ENCODE results near the gene LPP.

The LPP gene

DNA sequence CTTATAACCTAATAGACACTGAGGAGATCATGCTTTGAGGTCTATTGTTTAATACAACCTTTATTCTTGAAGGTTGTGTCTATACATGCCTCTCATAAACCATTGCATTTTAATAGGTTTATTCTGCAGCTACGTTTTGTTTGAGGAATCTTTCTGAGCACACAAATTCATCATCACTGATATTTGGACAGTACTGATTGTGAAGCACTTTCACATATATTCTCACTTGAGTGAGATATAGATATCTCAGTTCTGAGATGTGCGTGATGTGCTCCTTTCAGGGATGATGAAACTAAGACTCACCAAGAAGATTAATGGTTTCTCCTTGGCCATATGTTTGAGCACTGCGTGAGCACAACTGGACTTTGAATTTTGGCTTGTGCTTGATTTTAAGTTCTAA, 374.4 kb downstream of the LPP start:
- no peak overlapping the region for H3K4me2 ChIP-seq (ENCODE audit: low read depth, low read length)
- H3K9me2 ChIP-seq (replicated peaks; ENCODE audit: insufficient read depth, low read length): no peaks in the 10 kb centered on the region
- no peaks in the 10 kb centered on the region for H3K36me3 ChIP-seq (replicated peaks; ENCODE audit: insufficient read depth, low read length)
- no peak overlapping the region for H2AFZ ChIP-seq (ENCODE audit: low read length)
- no peaks in the 10 kb centered on the region for H3K4me1 ChIP-seq (ENCODE audit: low read length)
- TF ChIP-seq, protein P1, sequence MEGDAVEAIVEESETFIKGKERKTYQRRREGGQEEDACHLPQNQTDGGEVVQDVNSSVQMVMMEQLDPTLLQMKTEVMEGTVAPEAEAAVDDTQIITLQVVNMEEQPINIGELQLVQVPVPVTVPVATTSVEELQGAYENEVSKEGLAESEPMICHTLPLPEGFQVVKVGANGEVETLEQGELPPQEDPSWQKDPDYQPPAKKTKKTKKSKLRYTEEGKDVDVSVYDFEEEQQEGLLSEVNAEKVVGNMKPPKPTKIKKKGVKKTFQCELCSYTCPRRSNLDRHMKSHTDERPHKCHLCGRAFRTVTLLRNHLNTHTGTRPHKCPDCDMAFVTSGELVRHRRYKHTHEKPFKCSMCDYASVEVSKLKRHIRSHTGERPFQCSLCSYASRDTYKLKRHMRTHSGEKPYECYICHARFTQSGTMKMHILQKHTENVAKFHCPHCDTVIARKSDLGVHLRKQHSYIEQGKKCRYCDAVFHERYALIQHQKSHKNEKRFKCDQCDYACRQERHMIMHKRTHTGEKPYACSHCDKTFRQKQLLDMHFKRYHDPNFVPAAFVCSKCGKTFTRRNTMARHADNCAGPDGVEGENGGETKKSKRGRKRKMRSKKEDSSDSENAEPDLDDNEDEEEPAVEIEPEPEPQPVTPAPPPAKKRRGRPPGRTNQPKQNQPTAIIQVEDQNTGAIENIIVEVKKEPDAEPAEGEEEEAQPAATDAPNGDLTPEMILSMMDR (IDR thresholded peaks at IDR 0.05; ENCODE audit: low read length): no peak
- TF ChIP-seq EZH2 (optimal IDR thresholded peaks at IDR 0.05; ENCODE audit: low read depth, low read length) (no peak), EZH2phosphoT487 (IDR thresholded peaks at IDR 0.05; ENCODE audit: low read length) (no peak)
- DNase-seq: no peak
- no peak overlapping the region for H3K9ac ChIP-seq (ENCODE audit: low read length)
- H3K27ac ChIP-seq (ENCODE audit: low read length): no peak overlapping the region
- H3K9me3 ChIP-seq (replicated peaks; ENCODE audit: insufficient read depth, low read length): no peaks in the 10 kb centered on the region
- no peaks in the 10 kb centered on the region for H3K27me3 ChIP-seq (replicated peaks; ENCODE audit: insufficient read depth, low read length)
- H3F3A ChIP-seq (ENCODE audit: insufficient read depth, low read length): no peaks in the 10 kb centered on the region
- no peak overlapping the region for H3K4me3 ChIP-seq (ENCODE audit: low read length)
- no peaks in the 10 kb centered on the region for H3K79me2 ChIP-seq (ENCODE audit: low read length)
- no peaks in the 10 kb centered on the region for H4K20me1 ChIP-seq (ENCODE audit: insufficient read depth, low read length)

DNA sequence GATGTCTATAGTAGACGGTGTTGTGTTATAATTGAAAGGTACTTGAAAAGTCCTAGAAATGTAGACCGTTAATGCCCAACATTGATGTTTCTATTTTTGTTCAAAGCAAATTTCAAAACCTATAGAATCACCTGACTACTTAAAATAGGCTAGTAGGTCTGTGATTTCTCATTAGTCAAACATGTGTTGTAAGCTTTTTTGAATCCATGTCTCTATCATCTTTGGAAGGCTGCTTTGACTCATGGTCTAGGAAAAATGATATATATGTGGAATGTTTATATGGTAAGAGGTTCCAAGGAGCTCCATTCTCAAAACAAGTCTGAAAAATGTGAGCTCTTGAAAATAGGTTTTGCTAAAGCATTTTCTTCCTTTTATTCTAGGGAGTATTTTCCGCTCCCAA, 375.3 kb downstream of the LPP start:
- no peak for DNase-seq
- Histone ChIP-seq H3K9me3 (replicated peaks; ENCODE audit: insufficient read depth, low read length) (no peaks in the 10 kb centered on the region), H3K4me2 (ENCODE audit: low read depth, low read length) (no peak overlapping the region), H3K36me3 (replicated peaks; ENCODE audit: insufficient read depth, low read length) (no peaks in the 10 kb centered on the region), H3K79me2 (ENCODE audit: low read length) (no peaks in the 10 kb centered on the region), H3F3A (ENCODE audit: insufficient read depth, low read length) (no peaks in the 10 kb centered on the region), H4K20me1 (ENCODE audit: insufficient read depth, low read length) (no peaks in the 10 kb centered on the region), H3K4me1 (ENCODE audit: low read length) (no peaks in the 10 kb centered on the region), H2AFZ (ENCODE audit: low read length) (no peak overlapping the region), H3K27me3 (replicated peaks; ENCODE audit: insufficient read depth, low read length) (no peaks in the 10 kb centered on the region), H3K4me3 (ENCODE audit: low read length) (no peak overlapping the region), H3K9me2 (replicated peaks; ENCODE audit: insufficient read depth, low read length) (no peaks in the 10 kb centered on the region), H3K27ac (ENCODE audit: low read length) (no peak overlapping the region), H3K9ac (ENCODE audit: low read length) (no peak overlapping the region)
- TF ChIP-seq EZH2 (optimal IDR thresholded peaks at IDR 0.05; ENCODE audit: low read depth, low read length) (no peak), EZH2phosphoT487 (IDR thresholded peaks at IDR 0.05; ENCODE audit: low read length) (no peak)
- TF ChIP-seq, protein P1 (IDR thresholded peaks at IDR 0.05; ENCODE audit: low read length): no peak

DNA sequence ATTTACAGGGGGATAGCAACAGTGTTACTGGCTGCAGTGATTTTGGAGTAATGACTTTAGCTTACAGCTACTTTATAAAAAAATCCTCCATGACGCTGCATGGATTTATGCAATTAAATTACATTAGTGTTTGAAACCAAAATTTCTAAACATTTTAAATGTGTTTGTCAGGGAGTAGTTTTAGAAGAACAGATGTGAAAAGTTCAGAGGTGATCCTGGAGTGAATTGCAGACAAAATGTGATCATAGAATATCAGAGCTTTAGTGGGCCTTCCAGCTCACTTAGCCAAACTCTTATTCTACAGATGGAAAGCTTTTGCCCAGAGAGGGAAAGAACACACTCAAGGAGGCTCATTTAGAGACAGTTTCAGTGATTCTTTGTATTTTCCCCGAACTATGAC, 376.3 kb downstream of the LPP start:
- Histone ChIP-seq H3K4me1 (ENCODE audit: low read length) (no peaks in the 10 kb centered on the region), H3K27ac (ENCODE audit: low read length) (no peak overlapping the region), H3K9ac (ENCODE audit: low read length) (no peak overlapping the region), H3K9me3 (replicated peaks; ENCODE audit: insufficient read depth, low read length) (no peaks in the 10 kb centered on the region), H3K4me3 (ENCODE audit: low read length) (no peak overlapping the region), H3K9me2 (replicated peaks; ENCODE audit: insufficient read depth, low read length) (no peaks in the 10 kb centered on the region), H3K4me2 (ENCODE audit: low read depth, low read length) (no peak overlapping the region), H3F3A (ENCODE audit: insufficient read depth, low read length) (no peaks in the 10 kb centered on the region), H2AFZ (ENCODE audit: low read length) (no peak overlapping the region), H3K79me2 (ENCODE audit: low read length) (no peaks in the 10 kb centered on the region), H3K27me3 (replicated peaks; ENCODE audit: insufficient read depth, low read length) (no peaks in the 10 kb centered on the region), H3K36me3 (replicated peaks; ENCODE audit: insufficient read depth, low read length) (no peaks in the 10 kb centered on the region), H4K20me1 (ENCODE audit: insufficient read depth, low read length) (no peaks in the 10 kb centered on the region)
- TF ChIP-seq, protein P1 (IDR thresholded peaks at IDR 0.05; ENCODE audit: low read length): no peak
- no peak for TF ChIP-seq EZH2phosphoT487 (IDR thresholded peaks at IDR 0.05; ENCODE audit: low read length)
- no peak for TF ChIP-seq EZH2 (optimal IDR thresholded peaks at IDR 0.05; ENCODE audit: low read depth, low read length)
- DNase-seq: no peak

Measured in MM.1S (cell line).